ENCODE results near the gene EXOC3L4.
"Not testable (repeated sequence)": the region's sequence is repeated elsewhere in the genome, so short reads cannot be mapped to it uniquely, and the experiment has no call there.

Gene EXOC3L4

DNA sequence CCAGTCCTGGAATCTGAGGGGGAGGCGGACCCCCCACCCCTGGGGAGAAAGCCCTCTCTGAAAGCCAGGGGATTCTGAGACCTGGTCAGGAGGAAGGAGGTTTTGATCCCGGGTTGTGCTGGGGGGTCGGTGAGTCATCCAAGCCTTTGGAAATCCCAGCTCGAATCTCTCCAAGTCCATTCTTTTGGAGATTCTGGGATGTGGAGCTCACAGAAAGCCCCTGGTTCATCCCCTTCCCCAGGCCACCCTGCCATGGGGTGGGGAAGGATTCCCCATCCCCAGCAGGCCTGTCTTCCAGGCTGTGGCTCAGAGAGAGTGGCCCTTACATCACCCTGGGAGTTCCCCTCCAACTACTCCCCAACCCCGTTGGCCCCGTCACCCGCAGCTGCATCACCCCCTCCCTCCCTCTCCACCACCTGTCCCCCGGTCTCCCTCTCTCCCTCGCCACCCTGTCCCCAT, 14.3 kb downstream of the EXOC3L4 start:
- DNase-seq, result no peak

DNA sequence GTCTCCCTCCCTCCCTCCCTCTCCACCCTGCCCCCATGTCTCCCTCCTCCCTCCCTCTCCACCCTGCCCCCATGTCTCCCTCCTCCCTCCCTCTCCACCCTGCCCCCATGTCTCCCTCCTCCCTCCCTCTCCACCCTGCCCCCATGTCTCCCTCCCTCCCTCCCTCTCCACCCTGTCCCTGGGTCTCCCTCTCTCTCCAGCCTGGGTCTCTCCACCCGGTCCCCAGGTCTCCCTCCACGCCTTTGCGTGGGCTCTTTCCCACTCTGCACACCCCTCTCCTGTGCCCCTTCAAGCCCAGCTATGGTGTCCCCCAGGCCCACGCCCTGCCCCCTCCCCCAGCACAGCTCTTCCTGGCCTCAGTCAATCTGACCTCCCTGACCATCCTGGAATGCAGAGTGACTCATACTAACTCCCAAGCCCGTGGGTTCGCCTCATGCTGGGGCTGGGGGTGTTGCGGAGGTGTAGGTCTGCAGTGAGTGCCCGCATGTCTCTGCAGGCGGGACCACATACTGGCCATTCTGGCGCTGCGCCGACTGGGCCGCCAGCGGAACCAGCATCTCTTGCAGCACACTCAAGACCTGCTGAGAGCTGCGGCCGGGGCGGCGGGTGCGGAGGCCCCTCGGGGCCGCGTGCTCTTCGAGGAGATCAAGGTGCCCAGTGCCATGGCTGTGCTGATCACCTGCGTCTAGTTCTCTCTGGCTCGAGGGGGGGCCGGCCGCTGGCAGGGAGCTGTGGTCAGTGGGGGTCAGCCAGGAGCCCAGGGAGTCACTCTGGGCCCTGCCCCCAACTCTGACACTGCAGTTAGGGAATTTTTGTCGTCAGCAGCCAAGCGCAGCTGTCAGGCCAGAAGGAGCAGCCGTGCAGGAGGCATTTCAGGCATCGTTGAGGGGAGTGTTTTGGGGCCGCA, 15.3 kb downstream of the EXOC3L4 start:
- DNase-seq, result no peak

DNA sequence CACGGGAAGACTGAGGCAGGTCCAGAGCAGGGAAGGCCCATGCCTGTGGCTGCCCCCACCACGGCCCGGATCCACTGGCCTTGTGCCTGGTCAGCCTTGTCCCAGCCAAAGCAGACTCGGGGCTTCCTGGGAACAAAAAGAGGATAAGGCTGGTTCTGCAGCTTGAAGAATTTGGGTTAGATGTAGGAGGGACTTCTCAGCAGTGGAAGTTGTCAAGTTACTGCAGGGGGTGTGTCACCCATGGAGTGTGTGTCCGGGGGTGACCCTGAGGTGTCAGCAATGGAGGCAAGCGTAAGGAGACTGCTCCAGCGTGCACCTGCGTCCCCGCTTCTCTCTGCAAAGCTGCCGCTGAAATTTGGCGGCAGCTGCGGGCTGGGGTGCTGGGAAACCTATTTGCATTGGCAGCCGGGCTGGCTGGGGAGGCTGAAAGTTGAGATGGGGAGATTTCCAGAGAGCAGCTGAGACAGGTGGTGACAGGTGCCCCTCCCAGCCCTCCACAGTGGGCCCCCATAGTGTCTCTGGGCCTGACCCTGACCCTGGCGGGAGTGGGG, 16.2 kb downstream of the EXOC3L4 start:
- no peak for DNase-seq

DNA sequence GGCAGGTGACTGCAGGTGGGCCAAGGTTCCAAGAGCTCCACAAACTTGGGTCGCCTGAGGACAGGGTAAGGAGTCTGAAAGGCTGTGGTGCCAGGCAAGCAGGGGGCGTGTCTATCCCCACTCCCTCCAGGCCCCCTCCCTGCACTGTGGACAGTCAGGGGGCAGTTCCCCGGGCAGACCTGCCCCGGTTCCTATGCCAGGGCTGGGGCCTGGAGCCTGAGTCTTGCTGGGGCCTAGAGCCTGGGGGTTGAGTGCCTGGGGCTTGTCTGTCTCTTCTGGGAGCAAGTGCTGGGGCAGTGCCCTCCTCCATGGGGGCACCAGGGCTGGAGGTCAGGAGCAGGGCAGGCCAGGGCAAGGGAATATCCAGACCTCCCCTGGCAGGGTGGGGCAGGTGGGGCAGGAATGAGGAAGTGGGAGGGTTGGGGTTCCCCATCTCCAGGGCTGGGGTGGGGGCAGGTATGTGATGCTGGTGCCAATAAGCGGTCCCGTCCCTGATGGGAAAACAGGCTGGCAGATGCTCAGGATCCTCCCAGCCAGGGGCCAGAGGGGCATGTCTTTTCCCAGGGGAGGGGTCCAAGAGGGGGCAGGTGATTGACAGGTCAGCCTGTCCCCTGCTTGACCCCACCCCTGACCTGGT, 16.8 kb downstream of the EXOC3L4 start:
- no peak for DNase-seq

DNA sequence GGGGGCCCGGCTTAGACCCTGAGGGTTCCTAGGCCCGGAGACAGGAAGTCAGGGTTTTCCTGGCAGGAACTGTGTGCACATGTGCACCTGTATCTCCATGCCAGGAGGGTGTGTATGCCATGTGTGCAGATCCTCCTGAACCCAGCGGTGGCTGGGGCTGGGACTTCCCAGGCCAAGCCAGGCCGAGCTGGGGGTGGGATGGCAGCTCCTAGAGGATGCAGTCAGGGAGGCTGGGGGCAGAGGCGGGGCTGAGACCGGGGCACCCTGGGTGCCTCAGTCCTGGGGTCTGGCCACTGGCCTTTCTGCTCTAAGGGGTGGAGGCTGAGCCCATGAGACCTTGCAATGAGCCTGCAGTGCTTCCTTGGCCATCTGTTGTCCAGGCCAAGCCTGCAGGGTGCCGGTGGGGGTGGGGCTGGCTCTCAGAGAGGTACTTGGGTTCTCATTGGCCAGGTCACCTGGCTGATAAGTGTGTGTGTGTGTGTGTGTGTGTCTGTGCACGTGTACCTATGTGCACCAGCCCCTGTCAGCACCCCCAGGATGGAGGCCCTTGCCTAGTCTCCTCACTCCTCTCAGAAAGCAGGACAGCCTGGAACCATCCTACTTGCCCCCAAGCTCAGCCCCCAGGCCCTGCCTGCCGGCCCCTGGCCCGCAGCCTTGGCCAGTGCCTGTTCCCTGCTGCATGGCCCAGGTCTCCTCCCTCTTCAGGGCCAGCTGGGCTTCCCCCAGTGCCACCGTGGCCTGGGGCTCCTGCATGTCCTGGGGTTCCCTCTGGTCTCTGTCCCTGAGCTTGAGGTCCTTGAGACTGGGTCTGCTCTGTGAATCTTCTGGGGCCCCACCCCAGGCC, 18.1 kb downstream of the EXOC3L4 start:
- no peak for DNase-seq

DNA sequence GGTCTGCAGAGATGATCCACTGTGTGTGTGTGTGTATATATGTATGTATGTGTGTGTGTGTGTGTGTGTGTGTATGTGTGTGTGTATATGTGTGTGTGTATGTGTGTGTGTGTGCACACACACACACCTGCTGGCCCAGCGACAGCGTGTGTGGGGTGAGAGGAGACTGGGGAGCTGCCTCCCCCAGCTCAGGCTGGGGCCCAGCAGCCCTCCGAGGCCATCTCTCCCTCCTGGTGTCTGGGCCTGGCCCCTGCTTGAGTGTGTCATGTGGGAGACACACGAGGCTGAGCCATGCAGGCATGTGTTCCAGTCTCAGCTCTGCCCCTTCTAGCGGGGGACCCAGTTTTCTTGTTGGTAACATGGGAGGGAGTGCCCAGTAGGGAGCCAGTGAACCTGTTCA, 18.8 kb downstream of the EXOC3L4 start:
- DNase-seq, result no peak

DNA sequence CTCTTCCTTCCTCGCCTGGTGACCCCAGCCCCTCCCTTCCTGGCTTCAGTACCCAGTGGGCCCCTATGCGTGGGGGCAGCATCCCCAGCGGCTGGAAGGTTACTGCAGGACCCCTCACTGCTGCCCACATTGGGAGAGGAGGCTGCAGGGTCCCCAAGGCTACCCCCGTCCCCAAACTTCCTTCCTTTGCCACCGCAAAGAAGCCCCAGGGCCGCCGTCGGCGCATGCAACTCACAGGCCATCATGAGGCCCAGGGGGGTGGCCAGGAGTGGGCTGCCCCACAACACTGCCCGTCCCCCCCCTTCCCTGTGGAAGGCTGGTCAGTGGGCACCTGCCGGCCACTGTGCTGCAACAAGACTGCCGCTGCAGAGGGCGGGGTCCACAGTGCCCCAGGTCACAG, 19.2 kb downstream of the EXOC3L4 start:
- no peak for DNase-seq

DNA sequence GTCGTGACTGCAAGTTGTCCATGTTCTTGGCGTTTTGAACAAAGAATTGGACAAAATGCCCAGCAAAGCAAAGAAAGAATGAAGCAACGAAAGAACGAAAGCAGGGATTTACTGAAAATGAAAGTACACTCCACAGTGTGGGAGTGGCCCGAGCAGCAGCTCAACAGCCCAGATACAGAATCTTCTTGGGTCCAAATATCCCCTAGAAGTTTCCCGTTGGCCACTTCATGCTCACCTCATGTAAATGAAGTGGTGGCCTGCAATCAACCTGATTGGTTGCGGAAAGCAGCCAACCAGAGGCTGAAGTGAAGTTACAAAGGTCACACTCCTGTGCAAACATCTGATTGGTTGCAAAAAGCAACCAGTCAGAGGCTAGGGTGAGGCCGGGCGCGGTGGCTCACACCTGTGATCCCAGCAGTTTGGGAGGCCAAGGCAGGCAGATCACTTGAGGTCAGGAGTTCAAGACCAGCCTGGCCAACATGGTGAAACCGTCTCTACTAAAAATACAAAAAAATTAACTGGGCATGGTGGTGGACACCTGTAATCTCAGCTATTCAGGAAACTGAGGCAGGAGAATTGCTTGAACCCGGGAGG, 20.7 kb downstream of the EXOC3L4 start:
- DNase-seq, result not testable (repeated sequence)

DNA sequence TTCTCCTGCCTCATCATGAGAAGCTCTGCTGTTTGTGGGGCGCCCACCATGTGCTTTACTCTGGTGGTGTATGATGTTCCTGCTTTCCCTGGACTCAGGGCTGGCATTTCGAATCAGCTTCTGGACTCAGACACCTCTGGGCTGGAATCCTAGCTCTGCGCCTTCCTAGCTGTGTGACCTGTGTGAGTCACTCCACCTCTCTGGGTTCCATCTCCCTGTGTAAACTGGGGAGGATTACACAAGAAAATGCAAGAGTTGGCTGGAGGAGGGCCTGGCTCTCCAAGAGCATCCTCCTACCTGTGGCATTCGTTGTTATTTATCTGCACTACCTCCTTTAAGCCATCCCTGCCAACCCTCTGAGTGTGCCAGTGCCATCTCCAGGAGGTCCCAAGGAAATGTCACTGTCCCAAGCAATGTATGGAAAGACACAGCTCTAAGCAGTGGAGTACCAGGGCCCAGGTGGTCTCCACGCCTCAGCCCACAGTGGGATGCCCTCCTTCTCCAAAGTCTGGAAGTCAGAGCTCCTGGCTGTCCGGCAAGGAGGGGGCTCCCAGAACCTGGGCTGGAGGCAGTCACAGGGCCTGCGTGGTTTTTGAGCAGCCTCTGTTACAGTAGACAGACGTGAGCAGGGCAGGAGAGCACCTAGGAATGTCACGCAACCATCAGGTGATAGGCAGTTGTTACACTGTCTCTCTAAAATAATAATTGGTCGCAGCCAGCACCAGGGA, 21.5 kb downstream of the EXOC3L4 start:
- no peak for DNase-seq

DNA sequence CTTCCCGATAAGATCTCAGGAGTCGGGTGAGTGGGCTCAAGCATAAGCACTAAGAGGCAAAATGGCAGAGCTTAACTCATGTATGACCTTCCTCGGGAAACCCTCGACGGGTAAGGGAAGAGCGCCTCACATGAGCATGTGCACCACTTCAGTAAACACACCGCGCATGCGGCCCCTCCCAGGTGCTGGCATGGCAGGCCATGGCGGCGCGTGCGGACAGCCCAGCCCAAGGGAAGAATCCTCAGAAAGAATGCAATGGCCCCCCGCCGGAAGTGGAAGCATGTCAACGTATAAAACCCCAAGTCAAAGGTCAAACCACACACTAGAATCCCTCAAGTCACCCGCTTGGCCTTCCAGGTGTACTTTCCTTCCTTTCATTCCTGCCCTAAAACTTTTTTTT, 22.1 kb downstream of the EXOC3L4 start:
- DNase-seq, result no peak

DNA sequence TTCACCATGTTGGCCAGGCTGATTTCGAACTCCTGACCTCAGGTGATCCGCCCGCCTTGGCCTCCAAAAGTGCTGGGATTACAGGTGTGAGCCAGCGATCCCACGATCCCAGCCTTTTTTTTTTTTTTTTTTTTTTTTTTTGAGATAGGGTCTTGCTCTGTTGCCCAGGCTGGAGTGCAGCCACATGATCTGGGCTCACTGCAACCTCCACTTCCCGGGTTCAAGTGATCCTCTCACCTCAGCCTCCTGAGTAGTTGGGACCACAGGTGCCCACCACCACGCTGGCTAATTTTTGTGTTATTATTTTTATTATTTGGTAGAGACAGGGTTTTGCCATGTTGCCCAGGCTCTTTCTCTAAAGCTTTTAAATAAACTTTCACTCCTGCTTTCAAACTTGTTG, 23.0 kb downstream of the EXOC3L4 start:
- not testable (repeated sequence) for DNase-seq

DNA sequence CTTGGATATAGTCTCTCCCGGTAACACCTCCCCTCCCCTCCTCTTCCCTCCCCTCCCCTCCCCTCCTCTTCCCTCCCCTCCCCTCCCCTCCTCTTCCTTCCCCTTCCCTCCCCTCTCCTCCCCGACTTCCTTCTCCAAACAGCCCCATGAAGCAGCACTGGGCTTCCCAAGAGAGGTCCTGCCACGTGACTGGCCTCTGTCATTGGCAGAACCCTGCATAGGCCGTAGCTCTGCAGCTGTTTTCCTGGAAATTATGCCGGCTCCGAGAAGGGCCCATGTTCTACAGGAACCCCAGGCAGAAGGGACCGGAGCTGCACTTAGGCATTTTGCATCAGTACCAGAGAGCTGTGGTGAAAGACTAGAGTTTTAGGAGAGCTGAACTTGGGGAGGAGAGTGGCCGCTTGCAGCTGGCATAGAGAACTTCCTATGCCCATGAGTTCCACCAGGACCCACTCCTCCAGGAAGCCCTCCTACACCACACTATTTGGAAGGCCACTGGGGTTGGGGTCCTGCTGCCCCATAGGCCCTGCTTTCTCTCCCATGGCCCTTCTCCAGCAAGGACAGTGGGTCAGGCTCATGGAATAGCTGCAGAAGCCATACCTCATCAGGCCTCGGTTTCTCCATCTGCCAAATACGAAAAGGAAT, 23.6 kb downstream of the EXOC3L4 start:
- no peak for DNase-seq

DNA sequence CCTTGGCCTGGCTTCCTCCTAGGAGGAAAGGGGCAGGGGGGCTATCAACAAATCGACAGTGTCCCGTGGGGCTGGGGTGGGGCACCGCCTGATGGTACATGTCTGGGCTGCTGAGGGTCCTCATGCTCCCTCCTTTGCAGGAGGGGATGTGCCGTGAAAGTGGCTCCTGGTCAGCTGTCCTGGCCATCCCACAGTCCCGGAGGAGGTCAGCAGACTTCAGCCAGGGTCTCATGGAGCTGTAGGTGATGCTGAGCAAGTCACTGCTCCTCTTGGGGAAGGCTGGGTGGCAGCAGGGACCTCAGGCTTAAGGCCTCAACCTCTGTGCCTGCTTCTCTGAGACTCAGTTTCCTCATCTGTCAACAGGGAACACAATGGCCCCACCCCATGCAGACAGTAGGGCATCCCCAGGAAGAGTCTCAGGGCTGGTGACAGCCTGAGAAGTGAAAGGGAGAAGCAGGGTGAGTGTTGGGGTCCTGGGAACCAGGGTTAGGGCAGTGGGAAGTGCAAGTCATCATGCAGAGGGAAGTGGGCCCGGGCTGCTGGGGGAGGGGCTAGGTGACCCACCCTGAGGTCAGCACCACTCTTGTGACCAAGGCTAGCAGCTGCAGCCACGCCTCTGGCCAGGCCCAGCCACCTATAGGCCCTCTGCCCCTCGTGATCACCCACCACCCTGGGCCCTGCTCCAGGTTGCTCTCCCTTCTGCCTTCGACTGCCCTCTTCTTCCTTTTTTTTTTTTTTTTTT, 24.3 kb downstream of the EXOC3L4 start:
- DNase-seq, result no peak

DNA sequence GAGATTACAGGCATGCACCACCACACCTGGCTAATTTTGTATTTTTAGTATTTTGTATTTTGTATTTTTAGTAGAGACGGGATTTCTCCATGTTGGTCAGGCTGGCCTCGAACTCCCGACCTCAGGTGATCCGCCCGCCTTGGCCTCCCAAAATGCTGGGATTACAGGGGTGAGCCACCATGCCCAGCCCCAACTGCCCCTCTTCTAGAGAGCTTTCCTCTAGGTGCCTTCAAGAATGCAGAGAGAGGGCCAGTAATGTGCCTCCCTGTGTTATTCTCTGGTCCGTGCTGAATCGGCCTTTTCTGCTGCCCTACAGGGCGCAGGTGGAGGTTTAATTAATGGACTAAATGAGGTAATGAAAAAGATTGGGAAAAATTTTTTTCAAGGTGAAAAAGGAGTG, 25.0 kb downstream of the EXOC3L4 start:
- DNase-seq, result not testable (repeated sequence)

DNA sequence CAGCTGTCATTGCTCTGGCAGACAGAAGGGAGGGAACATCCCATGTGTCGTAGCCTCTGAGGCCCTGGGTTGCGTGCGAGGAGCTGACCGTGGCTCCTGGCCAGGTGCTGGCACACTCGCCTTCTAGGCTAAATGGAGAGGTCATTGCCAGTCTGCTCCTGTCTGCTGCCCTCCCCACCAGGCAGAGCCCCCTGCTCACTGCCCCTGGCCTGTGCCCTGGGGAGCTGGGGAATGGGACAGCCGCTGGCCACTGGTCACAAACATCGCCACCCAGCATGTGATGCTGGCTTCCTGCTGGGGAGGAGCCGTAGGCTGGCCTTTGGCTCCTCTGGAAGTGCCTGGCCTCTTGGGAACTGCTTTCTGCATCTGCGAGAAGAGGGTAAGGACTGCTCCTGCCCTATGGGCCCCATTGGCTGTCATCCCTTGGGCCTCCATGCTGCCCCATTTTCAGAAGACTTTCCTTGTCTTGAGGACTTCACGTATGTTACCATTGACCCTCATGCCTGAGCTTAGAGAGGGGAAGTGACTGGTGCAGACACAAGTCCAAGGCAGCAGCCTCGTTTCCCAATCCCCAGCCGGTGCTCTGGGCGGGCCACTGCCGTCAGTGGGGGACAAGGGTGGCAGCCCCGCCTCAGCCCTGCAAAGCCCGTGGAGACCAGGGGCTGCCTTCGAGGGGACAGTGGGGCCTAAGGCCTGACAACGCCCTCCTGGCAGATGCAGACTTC, 26.8 kb downstream of the EXOC3L4 start:
- DNase-seq, result no peak

DNA sequence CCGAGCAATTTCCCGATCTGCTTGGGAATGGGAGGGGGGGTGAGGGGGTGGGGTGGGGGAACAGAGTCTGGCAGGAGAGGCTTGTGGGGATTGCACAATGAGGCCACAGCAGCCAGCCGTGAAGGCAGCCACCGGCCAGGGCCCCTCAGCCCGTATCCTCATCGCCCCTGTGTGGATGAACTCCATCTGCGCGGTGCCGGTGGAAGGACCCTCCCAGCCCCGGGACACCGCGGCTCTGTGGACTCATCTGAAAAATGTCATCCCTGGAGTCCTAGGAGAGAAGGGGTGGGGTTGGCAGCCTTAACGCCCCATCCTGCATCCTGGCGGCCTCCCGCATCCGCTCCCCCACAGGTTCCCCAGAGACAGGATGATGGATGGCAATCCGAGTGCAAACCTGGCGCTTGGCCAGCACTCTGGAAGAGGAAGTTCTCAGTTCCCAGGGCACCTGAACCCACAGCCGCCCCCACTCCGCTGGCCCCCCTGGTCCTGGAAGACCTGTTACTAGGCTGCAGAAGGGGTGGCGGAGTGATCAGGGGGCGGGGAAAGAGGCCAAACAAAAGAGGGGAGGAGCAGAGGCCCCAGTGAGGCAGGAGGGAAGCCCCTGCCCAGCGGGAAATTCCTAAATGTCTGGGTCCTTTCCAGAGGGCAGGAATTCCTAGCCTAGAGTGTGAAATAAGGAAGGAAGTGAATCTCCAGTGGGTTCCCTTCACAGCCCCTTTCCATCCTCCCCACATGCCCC, 27.5 kb downstream of the EXOC3L4 start:
- DNase-seq, result peak; percentile 91

DNA sequence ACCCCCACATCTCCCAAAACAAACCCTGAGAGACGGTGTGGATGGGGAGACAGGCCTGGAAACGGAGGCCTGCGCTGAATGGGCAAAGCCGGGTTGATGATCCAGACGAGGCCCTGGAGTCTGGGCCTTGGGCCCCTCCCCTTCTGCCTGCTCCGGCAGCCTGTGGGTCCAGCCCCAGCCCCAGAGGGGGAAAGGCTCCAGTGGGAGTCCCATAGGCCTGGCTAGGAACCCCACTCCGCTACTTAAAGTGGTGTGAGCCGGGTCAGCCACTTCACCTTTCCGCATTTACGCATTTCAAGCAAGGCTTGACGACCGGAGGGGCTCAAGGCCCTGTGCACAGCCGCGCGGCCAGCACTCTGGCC, 28.0 kb downstream of the EXOC3L4 start:
- no peak for DNase-seq

DNA sequence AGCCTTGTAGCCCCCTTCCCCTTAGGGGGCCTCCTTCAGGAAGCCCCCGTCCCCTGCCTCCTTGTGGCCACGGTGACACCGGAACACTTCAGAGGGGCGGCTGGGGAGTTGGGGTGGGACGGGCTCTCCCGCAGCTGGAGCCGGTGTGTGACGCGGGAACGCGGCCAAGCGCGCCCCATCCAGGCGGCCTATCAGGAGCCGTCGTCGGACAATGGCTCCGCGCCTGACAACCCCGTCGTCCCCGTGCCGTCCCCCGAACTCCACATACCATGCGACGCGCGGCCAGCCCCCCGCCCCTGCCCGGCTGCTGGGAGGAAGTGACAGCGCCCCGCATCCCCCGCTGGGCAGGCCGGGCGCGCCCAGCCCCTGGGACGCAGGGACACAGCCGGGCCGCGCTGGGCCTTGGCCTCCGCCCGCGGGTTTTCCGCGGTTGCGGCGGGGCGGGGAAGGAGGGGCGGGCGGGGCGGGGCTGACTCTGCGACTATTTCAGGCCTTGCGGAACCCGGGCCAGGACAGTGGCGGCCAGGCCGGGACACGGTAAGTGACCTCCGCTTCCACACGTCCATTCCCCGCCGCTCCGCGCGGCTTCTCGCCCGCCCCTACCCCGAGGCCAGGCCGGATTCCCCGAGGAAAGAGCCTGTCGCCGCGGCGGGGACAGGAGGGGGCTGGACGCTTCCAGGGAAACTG, 28.6 kb downstream of the EXOC3L4 start, which contains the start of gene TNFAIP2:
TNFAIP2 (plus strand) TSS at position 515 of the 687 bp plus-strand sequence. CDS start 2,997 bp downstream, outside the sequence.
- DNase-seq, result no peak

Data from NCI-H2081 treated with DMSO at 0.1 percent for 48 hours (cell line).